WTC11 (cell line): Measurements from ENCODE around the gene SH3BP2.

Experiments
- JUN ChIP-seq: sonication (generic); formaldehyde crosslinking; IDR thresholded peaks from 2 replicates; pipeline ENCODE4 v1.8.0; 2023; ENCODE audit warnings: mild to moderate bottlenecking, missing genetic modification reagents
- TEAD4 ChIP-seq: sonication (generic); formaldehyde crosslinking; IDR thresholded peaks from 2 replicates; pipeline ENCODE4 v1.8.0; 2022; ENCODE audit warnings: mild to moderate bottlenecking, missing genetic modification reagents

DNA sequence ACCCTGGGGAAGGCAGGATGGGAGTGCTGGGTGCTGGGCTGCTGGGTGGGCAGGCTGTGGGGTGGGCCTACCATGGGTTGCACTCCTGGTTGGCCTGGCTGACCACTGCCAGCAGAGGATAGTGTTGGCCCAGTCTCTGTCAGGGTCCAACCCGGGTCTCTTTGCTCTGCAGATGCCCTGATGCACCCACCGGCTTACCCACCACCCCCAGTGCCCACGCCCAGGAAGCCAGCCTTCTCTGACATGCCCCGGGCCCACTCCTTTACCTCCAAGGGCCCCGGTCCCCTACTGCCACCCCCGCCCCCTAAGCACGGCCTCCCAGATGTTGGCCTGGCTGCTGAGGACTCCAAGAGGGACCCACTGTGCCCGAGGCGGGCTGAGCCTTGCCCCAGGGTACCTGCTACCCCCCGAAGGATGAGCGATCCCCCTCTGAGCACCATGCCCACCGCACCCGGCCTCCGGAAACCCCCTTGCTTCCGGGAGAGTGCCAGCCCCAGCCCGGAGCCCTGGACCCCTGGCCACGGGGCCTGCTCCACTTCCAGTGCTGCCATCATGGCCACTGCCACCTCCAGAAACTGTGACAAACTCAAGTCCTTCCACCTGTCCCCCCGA, 36.5 kb downstream of the SH3BP2 start:
- TF ChIP-seq JUN (no peak), TEAD4 (CRISPR knock-in tag) (no peak)
